ENCODE data around the gene CARS1. TPM values are rescaled to one million over a fixed set of nuclear protein-coding genes. Genes with fewer than 3 reads are reported as not detected.
A peak's percentile ranks its signal among the peaks of the same experiment; 100 is the strongest.

Gene CARS1
- total RNA-seq, 2 donors from 2014 or later = 86.2 to 87.2 TPM

DNA sequence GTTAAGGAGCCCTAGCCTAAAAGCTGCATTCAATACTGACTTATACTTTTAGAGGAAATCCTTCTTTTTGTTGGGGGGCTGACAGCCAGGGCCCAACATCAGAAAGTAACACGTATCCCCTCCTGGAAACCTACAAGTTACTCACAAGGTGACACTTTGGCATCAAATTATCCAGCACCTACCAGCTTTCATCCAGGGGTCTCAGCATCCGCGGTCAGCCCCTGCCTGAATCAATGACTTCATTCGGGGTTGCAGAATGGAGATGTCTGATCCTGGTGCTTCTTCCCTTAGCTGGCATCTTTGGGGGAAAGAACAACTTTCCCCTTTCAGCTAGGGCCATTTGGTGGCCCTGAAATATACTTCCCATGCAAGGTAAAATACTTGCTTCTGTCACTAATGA is 59.8 kb downstream of the CARS1 start:
- no peak for DNase-seq (ENCODE audit: low spot score in 2 of 2)
- peak overlapping the region in 1 of 2 donors; percentile 7 for H3K27ac Mint-ChIP-seq
- H3K9me3 Mint-ChIP-seq = no peaks in the 10 kb centered on the region
- ATAC-seq = no peak
- H3K36me3 Mint-ChIP-seq = peaks cover under 1 to 16% of the 10 kb centered on the region in 2 donors

DNA sequence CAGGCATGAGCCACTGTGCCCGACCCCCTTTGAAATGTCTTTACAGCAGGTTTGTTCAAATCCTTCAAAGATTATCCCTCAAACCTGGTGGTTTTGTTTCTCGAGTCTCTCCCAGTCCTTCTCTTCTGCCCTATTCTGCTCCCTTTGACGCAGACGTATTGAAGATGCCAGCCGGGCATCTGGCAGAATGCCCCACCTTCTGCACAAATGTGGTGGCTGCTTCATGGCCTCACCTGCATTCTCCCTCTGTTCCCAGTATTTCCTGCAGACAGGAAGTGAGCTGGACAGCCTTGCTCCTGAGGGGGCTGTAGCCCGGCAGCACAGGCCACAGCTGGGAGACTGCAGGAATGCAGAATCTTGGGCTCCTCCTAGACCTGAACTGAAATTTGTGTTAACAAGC is 60.2 kb downstream of the CARS1 start:
- no peaks in the 10 kb centered on the region for H3K9me3 Mint-ChIP-seq

DNA sequence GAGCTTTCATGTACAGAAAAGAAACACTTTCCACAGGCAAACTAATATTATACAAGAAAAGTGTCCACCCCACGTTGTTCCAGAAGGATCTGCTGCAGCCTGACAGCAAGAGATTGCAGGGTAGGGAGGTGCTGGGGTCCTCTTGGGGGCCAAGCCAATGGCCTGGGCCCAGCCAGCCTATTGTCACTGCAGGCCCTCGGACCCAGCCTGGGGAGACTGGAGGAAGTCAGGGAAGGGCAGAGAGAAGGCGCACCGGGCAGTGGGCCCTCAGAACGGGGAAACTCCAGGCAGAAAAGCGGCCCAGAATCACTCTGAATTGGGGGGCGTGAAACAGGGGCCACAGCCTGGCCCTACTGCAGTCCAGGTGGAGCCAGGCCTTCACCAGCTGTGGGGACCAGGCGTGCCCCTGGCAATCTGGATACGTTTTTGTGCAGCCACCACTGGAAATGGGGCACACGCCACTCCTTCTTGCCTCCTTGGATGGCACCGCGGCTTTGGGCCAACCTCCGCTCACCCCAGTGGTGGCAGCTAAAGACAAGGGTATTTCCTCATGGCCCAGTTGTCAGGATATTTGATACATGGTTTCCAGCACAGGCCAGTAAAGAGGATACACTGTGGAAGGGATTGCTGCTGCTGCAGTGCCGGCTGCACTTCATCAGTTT is 61.2 kb downstream of the CARS1 start:
- Mint-ChIP-seq H3K9me3 (no peaks in the 10 kb centered on the region), H3K27ac (peak overlapping the region in 1 of 2 donors; percentile 33), H3K36me3 (peaks cover 12% of the 10 kb centered on the region in 2 donors)
- no peak for ATAC-seq
- no peak for DNase-seq (ENCODE audit: low spot score in 2 of 2)

More for the DNA sequence above, 60.2 kb downstream of the CARS1 start:
- peaks cover 4 to 14% of the 10 kb centered on the region in 2 donors for H3K36me3 Mint-ChIP-seq
- DNase-seq (ENCODE audit: low spot score in 2 of 2) (no peak), ATAC-seq (no peak)
- H3K27ac Mint-ChIP-seq = peak overlapping the region; percentile 7 to 60

DNA sequence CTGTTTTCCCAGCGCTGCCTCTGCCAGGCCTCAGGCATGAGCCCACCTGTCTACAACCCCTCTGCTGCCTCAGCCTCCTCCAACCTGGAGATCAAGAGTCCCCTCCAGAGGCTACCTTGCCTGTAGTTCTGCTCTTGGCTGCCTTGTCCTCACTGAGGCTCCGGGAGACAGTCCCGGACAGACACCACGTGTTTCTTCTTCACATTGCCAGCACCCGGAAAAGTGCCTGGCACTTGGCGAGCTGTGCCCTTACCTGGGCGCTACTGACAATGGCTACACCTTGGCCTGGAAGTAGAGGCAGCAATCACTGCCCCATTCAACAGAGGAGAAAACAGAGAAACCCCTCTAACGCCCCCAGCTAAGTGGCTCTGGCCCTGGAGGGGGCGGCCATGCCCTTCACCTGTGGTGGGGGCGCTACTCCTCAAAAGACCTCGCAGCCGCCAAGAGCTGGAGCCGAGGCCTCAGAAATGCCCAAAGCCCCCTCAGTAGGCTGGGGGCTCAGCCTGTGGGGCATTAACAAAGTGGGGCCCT is 62.1 kb downstream of the CARS1 start:
- DNase-seq (ENCODE audit: low spot score in 2 of 2) = no peak
- no peak for ATAC-seq
- H3K36me3 Mint-ChIP-seq = peaks cover 16 to 22% of the 10 kb centered on the region in 2 donors
- no peak overlapping the region for H3K27ac Mint-ChIP-seq
- H3K9me3 Mint-ChIP-seq = no peaks in the 10 kb centered on the region

DNA sequence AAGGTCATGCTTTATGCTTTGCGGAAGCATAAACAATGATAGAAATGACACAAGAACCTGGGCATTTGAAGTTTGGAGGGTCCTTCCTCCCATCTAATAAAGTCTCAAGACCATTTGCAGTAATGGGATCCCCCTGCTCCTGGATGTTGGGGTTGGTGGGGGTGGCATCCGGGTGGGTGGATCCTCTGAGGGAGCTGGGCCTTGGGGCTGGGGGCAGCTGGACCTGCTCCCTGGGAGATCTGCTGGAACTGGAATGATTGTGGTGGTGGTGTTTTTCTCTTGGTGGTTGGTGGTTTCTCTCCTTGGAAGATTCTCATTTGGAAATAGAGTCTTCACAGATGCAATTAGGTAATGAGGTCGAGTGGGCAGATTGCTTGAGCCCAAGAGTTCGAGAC is 62.9 kb downstream of the CARS1 start:
- ATAC-seq (no peak), DNase-seq (ENCODE audit: low spot score in 2 of 2) (no peak)
- Mint-ChIP-seq H3K9me3 (no peaks in the 10 kb centered on the region), H3K36me3 (peaks cover 18 to 26% of the 10 kb centered on the region in 2 donors), H3K27ac (peak overlapping the region in 1 of 2 donors; percentile 83)

DNA sequence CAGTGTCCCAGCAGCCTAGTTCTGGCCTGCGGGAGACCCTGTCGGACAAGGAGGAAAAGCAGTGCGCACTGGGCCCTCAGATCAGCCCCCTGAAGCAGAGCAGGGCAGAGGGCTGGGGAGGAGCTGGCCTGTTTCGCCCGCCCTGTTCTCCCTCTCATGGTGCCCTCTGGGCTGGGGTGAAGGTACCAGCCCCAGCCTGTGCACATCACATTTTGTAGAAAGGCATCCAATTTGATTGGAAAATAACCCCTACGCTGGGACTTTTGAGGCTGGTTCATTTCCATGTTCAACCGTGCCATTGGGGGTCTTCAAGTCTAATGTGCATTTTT is 64.3 kb downstream of the CARS1 start:
- DNase-seq (ENCODE audit: low spot score in 2 of 2) = no peak
- Mint-ChIP-seq H3K9me3 (no peaks in the 10 kb centered on the region), H3K27ac (peak overlapping the region; percentile 98 to 99), H3K36me3 (peaks cover 32 to 38% of the 10 kb centered on the region in 2 donors)
- no peak for ATAC-seq

DNA sequence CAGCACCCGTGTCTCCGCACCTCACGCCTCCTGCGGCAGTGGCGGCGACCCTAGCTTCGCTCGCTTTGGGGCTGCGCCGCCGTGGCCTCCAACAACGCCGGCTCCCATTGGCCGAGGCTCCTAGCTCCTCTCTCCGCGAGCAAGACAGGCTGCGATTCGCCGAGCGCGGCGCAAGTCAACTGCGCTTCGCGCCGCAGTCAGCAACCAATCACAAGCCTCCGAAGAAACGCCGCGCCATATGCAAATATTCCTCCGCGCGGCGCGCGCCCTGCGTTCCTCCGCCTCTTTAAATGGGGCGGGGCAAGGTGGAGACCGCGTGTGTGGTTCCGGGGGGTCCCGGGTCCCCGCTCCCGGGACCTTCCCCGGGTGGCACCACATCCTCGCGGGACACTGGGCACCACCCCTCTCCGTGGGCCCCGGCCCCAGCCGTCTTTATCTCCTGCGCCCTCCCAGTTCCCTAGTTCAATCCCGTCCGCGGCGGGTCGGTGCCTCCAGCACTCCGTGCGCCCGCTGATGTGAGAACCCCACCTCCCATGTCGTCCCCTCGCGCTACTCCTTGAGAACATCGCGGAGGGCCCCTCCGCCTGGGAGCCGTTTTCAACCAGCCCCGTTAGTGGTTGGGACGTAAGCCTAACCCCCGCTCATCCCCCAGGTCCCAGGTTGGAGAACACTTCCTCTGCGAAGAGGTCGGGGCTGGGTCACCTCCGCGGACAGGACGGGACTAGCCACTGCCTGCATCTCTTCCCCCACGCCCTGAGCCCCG is 64.8 kb downstream of the CARS1 start, which contains the start of gene NAP1L4:
Gene NAP1L4, minus strand, starts transcription at position 96 of the 763 bp plus-strand sequence. CDS start 13,109 bp downstream, outside the sequence.
- H3K27ac Mint-ChIP-seq = peak within 1 kb of the TSS; percentile 98 to 100
- H3K36me3 Mint-ChIP-seq = peaks cover 34 to 40% of the 10 kb centered on the region in 2 donors
- ATAC-seq = peak; percentile 85 to 86
- no peaks in the 10 kb centered on the region for H3K9me3 Mint-ChIP-seq
- DNase-seq (ENCODE audit: low spot score in 2 of 2) = peak; percentile 93 to 98

DNA sequence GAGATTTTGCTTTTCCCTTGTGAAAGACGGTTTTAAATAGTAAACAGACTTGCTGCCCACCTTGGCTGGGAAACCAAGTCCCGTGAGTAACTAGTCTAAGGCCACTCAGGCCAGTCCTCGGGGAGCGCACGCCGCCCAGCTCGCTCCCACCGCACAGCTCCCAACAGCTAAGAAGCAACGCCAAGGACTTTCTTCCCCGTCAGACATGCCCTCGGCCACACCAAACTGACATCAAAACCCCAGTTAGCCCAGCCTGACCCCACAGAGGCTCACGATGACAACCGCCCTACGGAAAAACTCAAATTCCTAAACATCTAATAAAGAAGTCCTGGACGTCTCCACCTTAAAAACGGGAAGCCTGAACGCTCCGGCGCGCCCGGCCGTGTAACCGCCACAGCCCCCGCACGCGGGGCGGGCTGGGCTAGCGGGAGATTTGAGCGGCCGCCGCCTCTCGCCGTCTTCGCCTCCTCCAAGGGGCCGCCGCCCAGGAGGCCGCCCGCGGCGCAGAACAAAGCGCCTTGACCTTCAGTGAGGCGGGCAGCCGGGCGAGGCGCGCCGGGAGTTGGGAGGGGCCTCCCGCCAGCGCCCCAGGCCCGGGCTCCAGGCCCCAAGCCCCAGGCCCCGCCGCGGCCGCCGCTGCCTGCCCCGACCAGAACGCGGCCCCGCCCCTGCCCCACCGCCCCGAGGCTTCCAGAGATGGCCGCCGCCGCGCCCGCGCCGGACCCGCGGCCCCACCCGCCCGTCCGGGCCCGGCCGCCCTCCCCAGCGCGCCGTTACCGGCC is 65.6 kb downstream of the CARS1 start:
- no peaks in the 10 kb centered on the region for H3K9me3 Mint-ChIP-seq
- DNase-seq (ENCODE audit: low spot score in 2 of 2) (no peak), ATAC-seq (peak; percentile 51 to 55)
- H3K36me3 Mint-ChIP-seq = peaks cover 38 to 40% of the 10 kb centered on the region in 2 donors
- peak overlapping the region; percentile 98 to 100 for H3K27ac Mint-ChIP-seq

DNA sequence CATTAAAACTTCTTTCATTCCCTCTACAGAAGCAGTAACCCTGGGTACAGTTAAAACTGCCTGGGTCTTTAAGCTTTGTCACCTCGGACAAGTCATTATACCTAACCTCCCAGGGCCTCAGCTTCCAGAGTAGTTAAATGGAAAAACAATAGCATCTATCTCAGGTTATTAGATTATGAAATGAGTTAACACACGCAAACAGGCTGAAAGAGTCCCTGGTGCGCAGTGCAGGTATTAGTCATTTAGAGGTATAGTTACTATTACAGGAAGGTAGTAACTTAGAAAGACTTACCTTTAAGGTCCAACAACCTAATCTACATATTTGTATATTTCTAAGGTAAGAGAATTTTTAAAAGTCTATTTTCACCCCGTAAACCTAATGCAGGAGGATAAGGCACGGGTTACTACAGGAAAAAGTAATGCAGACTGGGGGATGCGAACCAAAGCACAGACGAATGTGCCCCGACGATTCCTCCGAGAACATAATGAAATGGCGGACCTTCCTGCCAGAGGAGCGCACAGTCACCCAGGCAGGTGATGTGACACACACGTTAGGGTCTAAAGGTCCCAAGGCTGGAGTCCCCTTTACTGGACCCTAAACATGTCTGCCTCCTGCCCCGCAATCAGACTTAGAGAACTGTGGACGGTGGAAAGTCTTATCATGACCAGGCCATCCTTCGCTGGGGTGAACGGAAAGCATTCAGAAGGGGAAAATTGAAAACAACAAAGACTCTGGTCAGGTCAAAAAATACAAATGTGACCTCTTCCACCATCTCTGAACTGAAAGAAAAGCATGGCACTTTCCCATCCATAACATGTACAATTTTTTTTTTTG is 66.4 kb downstream of the CARS1 start:
- Mint-ChIP-seq H3K36me3 (peaks cover 38 to 40% of the 10 kb centered on the region in 2 donors), H3K9me3 (no peaks in the 10 kb centered on the region), H3K27ac (peak overlapping the region; percentile 98 to 100)
- DNase-seq (ENCODE audit: low spot score in 2 of 2) (peak in 1 of 2 donors; percentile 65), ATAC-seq (peak; percentile 38 to 47)

DNA sequence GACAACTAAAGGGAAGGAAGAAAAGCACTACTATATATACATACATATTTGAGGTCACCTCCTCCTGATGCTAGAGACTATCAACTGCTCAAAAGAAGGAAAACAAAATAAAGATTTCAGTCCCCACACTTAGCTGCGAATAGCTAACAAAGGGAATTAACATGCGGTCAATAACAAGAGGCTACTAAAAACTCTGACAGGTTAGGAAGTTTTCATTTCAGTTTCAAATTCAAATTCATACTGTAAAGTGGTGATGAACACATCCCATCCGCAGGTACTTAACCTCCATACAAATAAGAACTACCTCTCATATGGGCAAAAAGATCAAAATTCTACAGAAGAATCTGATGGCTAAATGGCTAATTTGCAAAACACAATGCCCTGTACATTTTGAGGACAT is 67.7 kb downstream of the CARS1 start:
- H3K9me3 Mint-ChIP-seq = no peaks in the 10 kb centered on the region
- H3K36me3 Mint-ChIP-seq = peaks cover 40 to 41% of the 10 kb centered on the region in 2 donors
- peak overlapping the region; percentile 98 to 100 for H3K27ac Mint-ChIP-seq
- ATAC-seq (peak in 1 of 2 donors; percentile 6), DNase-seq (ENCODE audit: low spot score in 2 of 2) (no peak)

DNA sequence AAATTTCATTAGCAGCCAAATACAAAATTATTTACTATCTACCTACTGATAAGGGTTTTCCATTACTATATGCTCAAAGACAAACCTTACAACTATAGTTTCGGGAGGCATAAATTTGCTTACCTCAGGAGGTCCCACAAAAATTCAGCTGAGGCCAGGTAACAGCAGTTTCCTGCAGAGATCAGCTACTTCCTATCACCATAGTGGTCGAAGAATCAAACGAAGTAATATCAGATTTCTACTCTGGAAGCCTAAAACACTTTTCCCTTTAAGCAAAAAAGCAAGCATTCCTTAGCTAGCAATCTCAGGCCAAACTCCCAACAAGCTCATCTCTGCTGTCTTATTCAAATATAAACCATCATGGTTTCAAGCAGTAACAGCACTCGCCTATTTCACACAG is 68.2 kb downstream of the CARS1 start:
- DNase-seq (ENCODE audit: low spot score in 2 of 2) (no peak), ATAC-seq (no peak)
- Mint-ChIP-seq H3K27ac (peak overlapping the region; percentile 98 to 100), H3K36me3 (peaks cover 40 to 44% of the 10 kb centered on the region in 2 donors), H3K9me3 (no peaks in the 10 kb centered on the region)

DNA sequence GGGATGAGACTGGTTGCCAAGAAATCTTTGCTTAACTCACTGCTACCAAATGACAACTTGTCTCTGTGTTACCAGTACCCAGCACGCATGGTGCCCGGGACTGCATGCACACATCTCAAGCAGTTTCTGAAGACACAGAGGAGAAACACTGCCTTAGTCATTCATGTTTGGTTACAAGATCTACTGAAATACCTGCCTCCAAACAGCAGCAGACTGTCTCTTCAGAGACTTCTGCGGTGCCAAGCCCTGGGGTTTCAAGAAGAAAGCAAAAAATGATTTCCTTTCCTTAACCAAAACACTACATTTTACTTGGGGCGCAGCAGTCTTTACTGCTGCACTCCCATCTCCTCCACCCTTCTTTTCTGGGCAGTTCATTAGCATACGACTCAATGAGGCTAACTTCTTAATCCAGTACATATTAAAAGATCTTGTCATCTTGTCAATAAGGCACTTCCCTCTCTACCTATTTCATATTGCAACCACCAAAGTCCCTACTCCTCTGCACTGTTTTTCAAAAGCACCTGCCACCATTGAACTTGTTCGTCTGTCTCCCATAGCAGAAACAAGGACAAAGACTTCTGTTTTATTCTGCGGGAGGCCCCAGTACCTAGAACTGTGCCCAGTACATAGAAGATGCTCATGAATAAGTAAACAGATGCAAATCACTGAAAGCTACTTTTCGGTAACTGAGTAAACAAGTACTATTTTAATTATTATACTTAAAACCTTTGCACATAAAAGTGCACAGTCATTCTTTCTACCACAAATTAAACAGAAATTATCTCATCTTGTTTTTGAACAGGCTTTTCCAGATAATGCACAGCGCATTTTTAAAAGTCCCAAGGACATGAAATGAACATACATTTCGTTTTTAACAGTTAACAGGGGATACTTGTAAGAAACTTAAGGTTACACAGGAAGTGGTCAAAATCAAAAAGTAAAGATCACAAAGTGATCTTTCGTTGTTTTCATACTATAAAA is 69.1 kb downstream of the CARS1 start:
- no peaks in the 10 kb centered on the region for H3K9me3 Mint-ChIP-seq
- peak overlapping the region; percentile 98 to 100 for H3K27ac Mint-ChIP-seq
- DNase-seq (ENCODE audit: low spot score in 2 of 2) (peak in 1 of 2 donors; percentile 38), ATAC-seq (peak in 1 of 2 donors; percentile 16)
- H3K36me3 Mint-ChIP-seq = peaks cover 40 to 44% of the 10 kb centered on the region in 2 donors

DNA sequence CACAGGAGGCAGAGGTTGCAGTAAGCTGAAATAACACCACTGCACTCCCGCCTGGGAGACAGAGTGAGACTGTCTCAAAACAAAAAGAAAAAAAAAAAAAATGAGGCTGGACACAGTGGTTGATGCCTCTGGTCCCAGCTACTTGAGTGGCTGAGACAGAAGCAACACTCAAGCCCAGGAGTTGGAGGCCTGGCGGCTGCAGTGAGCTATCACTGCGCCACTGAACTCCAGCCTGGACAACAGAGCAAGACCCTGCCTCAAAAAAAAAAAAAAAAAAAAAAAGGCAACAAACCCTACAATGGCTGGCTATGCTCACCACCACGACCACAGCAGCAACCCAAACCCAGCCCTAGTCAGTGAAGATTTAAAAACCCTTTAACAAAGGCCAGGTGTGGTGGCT is 73.3 kb downstream of the CARS1 start:
- Mint-ChIP-seq H3K9me3 (no peaks in the 10 kb centered on the region), H3K27ac (peak overlapping the region in 1 of 2 donors; percentile 85), H3K36me3 (peaks cover 9 to 24% of the 10 kb centered on the region in 2 donors)
- DNase-seq (ENCODE audit: low spot score in 2 of 2) (no peak), ATAC-seq (no peak)

DNA sequence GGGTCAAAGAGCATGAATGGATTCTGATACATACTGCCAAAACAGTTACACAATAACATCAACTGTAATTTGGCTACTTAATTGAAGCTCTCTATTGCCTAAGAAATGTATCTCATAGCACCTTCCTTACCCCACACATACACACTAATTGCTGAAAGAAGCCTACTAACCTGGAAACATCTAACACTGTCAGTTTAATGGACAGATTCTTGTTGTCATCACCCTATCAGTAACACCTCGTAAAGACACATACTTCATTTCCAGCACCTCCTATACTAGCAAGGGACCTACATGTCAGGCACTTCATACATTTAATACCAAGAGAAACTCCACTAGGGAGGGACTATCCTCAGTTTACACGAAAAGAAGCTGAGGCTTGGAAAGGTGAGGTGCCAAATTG is 75.0 kb downstream of the CARS1 start:
- H3K9me3 Mint-ChIP-seq = no peaks in the 10 kb centered on the region
- DNase-seq (ENCODE audit: low spot score in 2 of 2) = no peak
- peak overlapping the region; percentile 13 to 72 for H3K27ac Mint-ChIP-seq
- peaks cover 7 to 20% of the 10 kb centered on the region in 2 donors for H3K36me3 Mint-ChIP-seq
- no peak for ATAC-seq

DNA sequence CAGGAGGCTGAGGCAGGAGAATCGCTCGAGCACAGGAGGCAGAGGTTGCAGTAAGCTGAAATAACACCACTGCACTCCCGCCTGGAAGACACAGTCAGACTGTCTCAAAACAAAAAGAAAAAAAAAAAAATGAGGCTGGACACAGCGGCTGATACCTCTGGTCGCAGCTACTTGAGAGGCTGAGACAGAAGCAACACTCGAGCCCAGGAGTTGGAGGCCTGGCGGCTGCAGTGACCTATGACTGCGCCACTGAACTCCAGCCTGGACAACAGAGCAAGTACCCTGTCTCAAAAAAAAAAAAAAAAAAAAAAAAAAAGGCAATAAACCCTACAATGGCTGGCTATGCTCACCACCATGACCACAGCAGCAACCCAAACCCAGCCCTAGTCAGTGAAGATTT is 76.1 kb downstream of the CARS1 start:
- ATAC-seq (peak in 1 of 2 donors; percentile 9), DNase-seq (ENCODE audit: low spot score in 2 of 2) (no peak)
- Mint-ChIP-seq H3K36me3 (peaks cover 7 to 15% of the 10 kb centered on the region in 2 donors), H3K9me3 (no peaks in the 10 kb centered on the region), H3K27ac (no peak overlapping the region)

Measured in activated naive CD4-positive, alpha-beta T cell treated with anti-CD3 and anti-CD28 coated beads, Interleukin-2, amount 50 U/mL, for 72 hours (primary cell).